H1 (cell line): ENCODE results near the gene IL21R. TPM values are rescaled to one million over a fixed set of nuclear protein-coding genes. Genes with fewer than 3 reads are reported as not detected.

ENCODE experiments used
- CTCF ChIA-PET: fragments of 300-600 bp; sonication (Branson Sonifier 250); formaldehyde crosslinking; loops from one replicate; lab custom pipeline; 2021; ENCODE audit not compliant: partially characterized antibody; lab: Charles Lee
- POLR2A ChIA-PET: fragments of 300-600 bp; sonication (Branson Sonifier 250); formaldehyde crosslinking; loops from one replicate; lab custom pipeline; 2021; ENCODE audit warnings: inconsistent platforms; ENCODE audit not compliant: partially characterized antibody; lab: Charles Lee
- DNase-seq, 2 experiments: peaks; one replicate each; pipeline versions ENCODE4 v3.0.0 to v3.0.0-alpha.2; 2010 to 2022; ENCODE audit warnings: low spot score in 2 of 2, low read depth in 1 of 2, mixed read lengths in 1 of 2
- FAIRE-seq: peaks from 2 replicates; lab custom pipeline; 2011; peaks lifted over from hg19 to GRCh38; lab: Jason Lieb, UNC
- H2AFZ ChIP-seq: 2 replicates; pipeline ENCODE4 v1.8.1; 2012; ENCODE audit warnings: low read length, inconsistent platforms
- H2AK5ac ChIP-seq: 2 replicates; pipeline ENCODE4 v1.6.1; 2013; ENCODE audit warnings: low read depth, low read length
- H2BK120ac ChIP-seq: replicated peaks from 2 replicates; pipeline ENCODE3; 2013; ENCODE audit warnings: low read depth, low read length, inconsistent platforms
- H2BK12ac ChIP-seq: 2 replicates; pipeline ENCODE4 v1.6.1; 2013; ENCODE audit warnings: low read depth, low read length
- H2BK15ac ChIP-seq: 2 replicates; pipeline ENCODE4 v1.6.1; 2013; ENCODE audit warnings: low read length
- H2BK20ac ChIP-seq: 2 replicates; pipeline ENCODE4 v1.6.1; 2013; ENCODE audit warnings: low read length
- H2BK5ac ChIP-seq: 2 replicates; pipeline ENCODE4 v1.6.1; 2013; ENCODE audit warnings: low read depth, low read length
- H3K14ac ChIP-seq: 2 replicates; pipeline ENCODE4 v1.6.1; 2013; ENCODE audit warnings: inconsistent platforms; ENCODE audit not compliant: insufficient read length
- H3K18ac ChIP-seq: 2 replicates; pipeline ENCODE4 v1.6.1; 2013; ENCODE audit warnings: low read length; ENCODE audit errors: extremely low read depth
- H3K23ac ChIP-seq: 2 replicates; pipeline ENCODE4 v1.6.1; 2013; ENCODE audit warnings: inconsistent platforms; ENCODE audit not compliant: insufficient read length
- H3K23me2 ChIP-seq: 2 replicates; pipeline ENCODE4 v1.6.1; 2013; ENCODE audit warnings: low read depth, low read length
- H3K27ac ChIP-seq: 2 replicates; pipeline ENCODE4 v1.6.1; 2011; ENCODE audit warnings: low read depth, low read length, inconsistent platforms
- H3K27me3 ChIP-seq, 4 experiments: replicated peaks in 1 of 4; 1 replicate in 1 of 4; 2 replicates in 3 of 4; pipeline versions ENCODE4 v1.6.1 to v1.8.1; 2011 to 2013; ENCODE audit warnings: low read length in 3 of 4, mild to moderate bottlenecking in 3 of 4, inconsistent platforms in 2 of 4, mixed read lengths in 2 of 4, moderate library complexity in 1 of 4; ENCODE audit not compliant: control insufficient read depth in 3 of 4, insufficient read depth in 3 of 4; ENCODE audit errors: extremely low read depth in 1 of 4
- H3K36me3 ChIP-seq, 4 experiments: 2 replicates each; pipeline versions ENCODE4 v1.6.1 to v1.8.1; 2011 to 2013; ENCODE audit warnings: mild to moderate bottlenecking in 4 of 4, low read length in 3 of 4, moderate library complexity in 2 of 4, control low read depth in 1 of 4, inconsistent platforms in 1 of 4; ENCODE audit not compliant: insufficient read depth in 4 of 4, control insufficient read depth in 2 of 4
- H3K4ac ChIP-seq: replicated peaks from 2 replicates; pipeline ENCODE3; 2013; ENCODE audit warnings: low read length, low read depth, mixed read lengths, inconsistent platforms; ENCODE audit not compliant: insufficient read length
- H3K4me1 ChIP-seq, 4 experiments: replicated peaks in 1 of 4; 1 replicate in 1 of 4; 2 replicates in 3 of 4; pipeline versions ENCODE4 v1.6.1 to v1.8.1; 2011 to 2013; ENCODE audit warnings: low read length in 3 of 4, inconsistent platforms in 2 of 4, mixed read lengths in 1 of 4; ENCODE audit not compliant: insufficient read depth in 4 of 4, control insufficient read depth in 3 of 4
- H3K4me2 ChIP-seq, 2 experiments: 2 replicates each; pipeline versions ENCODE4 v1.6.1 to v1.8.1; 2011 to 2013; ENCODE audit warnings: low read depth in 2 of 2, low read length in 2 of 2, control low read depth in 1 of 2, inconsistent platforms in 1 of 2, mild to moderate bottlenecking in 1 of 2; ENCODE audit not compliant: insufficient read depth in 1 of 2
- H3K4me3 ChIP-seq, 4 experiments: fragments of 200-600, 300-600 bp in 1 of 4; sonication (generic), shearing (Covaris generic), sonication (Bioruptor Twin) in 1 of 4; 2 replicates each; pipeline versions ENCODE4 v1.5.1 to v1.8.1; 2011 to 2016; ENCODE audit warnings: low read length in 4 of 4, low read depth in 3 of 4, control low read depth in 2 of 4, inconsistent platforms in 2 of 4, mild to moderate bottlenecking in 2 of 4, mixed read lengths in 1 of 4, moderate library complexity in 1 of 4; ENCODE audit not compliant: insufficient read depth in 2 of 4; ENCODE audit errors: extremely low read depth in 1 of 4
- H3K56ac ChIP-seq: replicated peaks from 2 replicates; pipeline ENCODE3; 2013; ENCODE audit warnings: low read depth, mild to moderate bottlenecking, mixed read lengths, low read length, inconsistent platforms; ENCODE audit not compliant: insufficient read length
- H3K79me1 ChIP-seq: 2 replicates; pipeline ENCODE4 v1.6.1; 2013; ENCODE audit warnings: low read depth, low read length, control low read depth
- H3K79me2 ChIP-seq, 2 experiments: 2 replicates each; pipeline versions ENCODE4 v1.6.1 to v1.8.1; 2012 to 2013; ENCODE audit warnings: low read length in 2 of 2, mild to moderate bottlenecking in 2 of 2, inconsistent platforms in 1 of 2; ENCODE audit not compliant: insufficient read depth in 2 of 2, control insufficient read depth in 1 of 2
- H3K9ac ChIP-seq, 4 experiments: replicated peaks in 1 of 4; 1 replicate in 1 of 4; 2 replicates in 3 of 4; pipeline versions ENCODE4 v1.6.1 to v1.8.1; 2011 to 2013; ENCODE audit warnings: low read depth in 3 of 4, low read length in 3 of 4, control low read depth in 2 of 4, mild to moderate bottlenecking in 2 of 4, moderate library complexity in 2 of 4, inconsistent platforms in 1 of 4; ENCODE audit errors: extremely low read depth in 1 of 4
- H3K9me3 ChIP-seq, 2 experiments: 2 replicates each; pipeline versions ENCODE4 v1.6.1 to v1.8.1; 2012 to 2013; ENCODE audit warnings: mild to moderate bottlenecking in 2 of 2, moderate library complexity in 2 of 2, control low read depth in 1 of 2, inconsistent platforms in 1 of 2, low read depth in 1 of 2, low read length in 1 of 2, mixed read lengths in 1 of 2; ENCODE audit not compliant: insufficient read depth in 2 of 2
- H4K20me1 ChIP-seq, 2 experiments: replicated peaks in 1 of 2; 2 replicates each; pipeline versions ENCODE3 to v1.8.1; 2011 to 2013; ENCODE audit warnings: inconsistent platforms in 2 of 2, low read length in 2 of 2, mild to moderate bottlenecking in 1 of 2; ENCODE audit not compliant: insufficient read depth in 2 of 2, control insufficient read depth in 1 of 2
- H4K5ac ChIP-seq: 2 replicates; pipeline ENCODE4 v1.6.1; 2013; ENCODE audit warnings: low read length, low read depth, mixed read lengths, inconsistent platforms; ENCODE audit not compliant: insufficient read length
- H4K8ac ChIP-seq: 2 replicates; pipeline ENCODE4 v1.8.0; 2013; ENCODE audit warnings: mild to moderate bottlenecking, moderate library complexity, low read length, inconsistent platforms; ENCODE audit not compliant: insufficient read depth; ENCODE audit errors: extremely low read depth
- H4K91ac ChIP-seq: replicated peaks from 2 replicates; pipeline ENCODE3; 2013; ENCODE audit warnings: low read length, mixed read lengths, inconsistent platforms; ENCODE audit not compliant: insufficient read length
- ASH2L ChIP-seq: fragments of 200-600, 300-600 bp; sonication (generic); IDR thresholded peaks from one replicate; pipeline ENCODE4 v1.7.1; 2017; ENCODE audit warnings: low read length
- BRCA1 ChIP-seq: IDR thresholded peaks from 2 replicates; pipeline ENCODE4 v1.6.1; 2012; ENCODE audit warnings: low read depth, low read length, improper control_type of control experiment
- CBX5 ChIP-seq: fragments of 300-800, 300-1000 bp; sonication (generic); IDR thresholded peaks from 2 replicates; pipeline ENCODE4 v1.7.1; 2016; ENCODE audit warnings: antibody characterized with exemption, low read length, low read depth
- CREB1 ChIP-seq: IDR thresholded peaks from 2 replicates; pipeline ENCODE4 v1.6.1; 2012; ENCODE audit warnings: inconsistent platforms
- FOSL1 ChIP-seq: IDR thresholded peaks from 2 replicates; pipeline ENCODE4 v1.6.1; 2011; ENCODE audit warnings: mild to moderate bottlenecking, low read depth, low read length, moderate library complexity; ENCODE audit not compliant: insufficient read depth
- GABPA ChIP-seq: IDR thresholded peaks from 2 replicates; pipeline ENCODE4 v1.6.1; 2011; ENCODE audit warnings: mild to moderate bottlenecking, low read length, moderate library complexity, borderline replicate concordance; ENCODE audit not compliant: insufficient read depth
- POLR2A ChIP-seq, 2 experiments: IDR thresholded peaks; 1 replicate in 1 of 2; 2 replicates in 1 of 2; pipeline ENCODE4 v1.6.1; 2011; ENCODE audit warnings: low read depth in 2 of 2, low read length in 2 of 2, mild to moderate bottlenecking in 2 of 2; ENCODE audit errors: control extremely low read depth in 1 of 2
- POU5F1 ChIP-seq: IDR thresholded peaks from 2 replicates; pipeline ENCODE4 v1.6.1; 2011; ENCODE audit warnings: low read depth, mild to moderate bottlenecking, low read length, moderate library complexity
- RFX5 ChIP-seq: IDR thresholded peaks from 2 replicates; pipeline ENCODE4 v1.6.1; 2011; ENCODE audit warnings: low read depth, low read length, improper control_type of control experiment, borderline replicate concordance
- RXRA ChIP-seq: IDR thresholded peaks from 2 replicates; pipeline ENCODE4 v1.6.1; 2011; ENCODE audit warnings: low read depth, mild to moderate bottlenecking, low read length, moderate library complexity; ENCODE audit not compliant: insufficient read depth
- SAP30 ChIP-seq: fragments of 300-600 bp; sonication (generic); IDR thresholded peaks from 2 replicates; pipeline ENCODE4 v1.7.1; 2012; ENCODE audit warnings: low read length, moderate library complexity, mild to moderate bottlenecking, inconsistent platforms; ENCODE audit not compliant: insufficient read depth, insufficient replicate concordance
- SP1 ChIP-seq: IDR thresholded peaks from 2 replicates; pipeline ENCODE4 v1.6.1; 2011; ENCODE audit warnings: low read depth, low read length
- SP4 ChIP-seq: IDR thresholded peaks from 2 replicates; pipeline ENCODE4 v1.6.1; 2012; ENCODE audit warnings: low read length, inconsistent platforms
- TAF1 ChIP-seq: IDR thresholded peaks from 2 replicates; pipeline ENCODE4 v1.6.1; 2011; ENCODE audit warnings: mild to moderate bottlenecking, low read depth, low read length
- TEAD4 ChIP-seq: IDR thresholded peaks from 2 replicates; pipeline ENCODE4 v1.6.1; 2012; ENCODE audit warnings: low read depth, low read length, inconsistent platforms, mixed read lengths
- WGBS, 2 experiments: shearing (Covaris generic) in 1 of 2; methylation state at CpG; one replicate each; pipeline versions ENCODE4 v1.1.6 to v1.1.7; 2013 to 2015; ENCODE audit warnings: low lambda C conversion rate in 2 of 2, mixed read lengths in 2 of 2, inconsistent platforms in 1 of 2, low coverage in 1 of 2, missing lambda C conversion rate in 1 of 2; ENCODE audit not compliant: insufficient replicate concordance in 2 of 2, insufficient coverage in 1 of 2, insufficient read length in 1 of 2; ENCODE audit errors: extremely low coverage in 1 of 2, missing lambda C conversion rate in 1 of 2; 5-methylcytosine and 5-hydroxymethylcytosine counted together
- polyA plus RNA-seq, 7 experiments: library from polyadenylated mRNA; depleted of rRNA in 3 of 7; stranded (reverse) in 5 of 7; unstranded in 2 of 7; fragments of >200 nt in 5 of 7; fragments of 200-250 nt in 2 of 7; gene quantifications; 1 replicate in 5 of 7; 2 replicates in 1 of 7; 4 replicates in 1 of 7; pipeline versions ENCODE4 v1.2.1 to v1.2.3, GENCODE V29; 2011 to 2013; ENCODE audit warnings: missing spikeins in 2 of 7, mixed read lengths in 2 of 7
- total RNA-seq: library from RNA; stranded (reverse); fragmentation: NEBNext Ultra II Directional; extraction: Animal tissue kit (Norgen Biotek cat#: 25700); gene quantifications from 2 replicates; pipeline ENCODE4 v1.2.1, GENCODE V29; 2021

Gene IL21R
- total and polyA plus RNA-seq, 2 of the 8 experiments (the other 6 are each of a cell fraction or from before 2014, with no cell fraction given) = 0.34 to 0.70 TPM

GRCh38 chr16:27444015-27444414, 42.0 kb downstream of the IL21R start:
- 0 out of 2 replicates have a peak, but pooled peaks cover 2% of the 10 kb centered on the region for H3K79me1 ChIP-seq
- no peaks in the 10 kb centered on the region for H3K36me3 ChIP-seq
- no peak overlapping the region for H3K4me2 ChIP-seq
- peaks cover 15 to 21% of the 10 kb centered on the region in 2 experiments for H3K9me3 ChIP-seq
- TF ChIP-seq POU5F1 = no peak
- TF ChIP-seq SP4 = no peak
- no peak for TF ChIP-seq TEAD4
- TF ChIP-seq FOSL1 = no peak
- no peak for TF ChIP-seq SP1
- TF ChIP-seq CREB1 = no peak
- no peak for TF ChIP-seq SAP30
- TF ChIP-seq ASH2L = no peak
- no peak for TF ChIP-seq RXRA
- TF ChIP-seq TAF1 = no peak
- TF ChIP-seq RFX5 = no peak
- no peak for TF ChIP-seq POLR2A (IDR thresholded peaks at IDR 0.05; ENCODE audit: control extremely low read depth in 1 of 2, low read depth in 2 of 2, low read length in 2 of 2)
- no peak for TF ChIP-seq GABPA
- no peak for TF ChIP-seq BRCA1
- no peak for TF ChIP-seq CBX5
- no peaks in the 10 kb centered on the region; a peak in 1 of 7 replicates for H3K27me3 ChIP-seq
- peaks cover 0 to 5% of the 10 kb centered on the region in 2 experiments for H4K20me1 ChIP-seq
- H2BK15ac ChIP-seq = no peak overlapping the region
- H4K8ac ChIP-seq = no peak overlapping the region
- H3K4me1 ChIP-seq = peaks cover 0 to 4% (median 0%) of the 10 kb centered on the region in 4 experiments; a peak in 2 of 7 replicates
- H2BK20ac ChIP-seq = no peak overlapping the region
- H2AK5ac ChIP-seq = no peak overlapping the region
- no peak overlapping the region for H3K23ac ChIP-seq
- H2BK120ac ChIP-seq = no peak overlapping the region
- no peaks in the 10 kb centered on the region for H3K79me2 ChIP-seq
- peaks cover 5% of the 10 kb centered on the region for H3K23me2 ChIP-seq
- ChIA-PET CTCF (interaction anchor here (2.1 kb wide), 1 partner anchor 12 kb away, joined by 8 read pairs; no protein-coding TSS in a partner anchor), POLR2A (no interaction called here)
- H3K4me3 ChIP-seq = no peak overlapping the region
- FAIRE-seq = no peak
- no peak overlapping the region for H3K14ac ChIP-seq
- H3K9ac ChIP-seq = no peak overlapping the region
- H3K18ac ChIP-seq = no peak overlapping the region
- no peak overlapping the region for H3K4ac ChIP-seq
- WGBS, 2 experiments = 93% methylated on average over 2 of the region's 2 CpGs; no CpG with 5 or more reads in 1 of the 2 experiments
- no peak overlapping the region for H2BK5ac ChIP-seq
- H4K5ac ChIP-seq = no peak overlapping the region
- H2BK12ac ChIP-seq = no peak overlapping the region
- no peak overlapping the region for H3K27ac ChIP-seq
- H3K56ac ChIP-seq = no peak overlapping the region
- no peak overlapping the region for H4K91ac ChIP-seq
- no peak overlapping the region for H2AFZ ChIP-seq
- DNase-seq = no peak
